ENCODE data around the gene MME. TPM values are rescaled to one million over a fixed set of nuclear protein-coding genes. Genes with fewer than 3 reads are reported as not detected.

The MME gene
- total and polyA plus RNA-seq, 2 of the 4 experiments (the other 2 are of a cell fraction), result 11.7 to 22.8 TPM

DNA sequence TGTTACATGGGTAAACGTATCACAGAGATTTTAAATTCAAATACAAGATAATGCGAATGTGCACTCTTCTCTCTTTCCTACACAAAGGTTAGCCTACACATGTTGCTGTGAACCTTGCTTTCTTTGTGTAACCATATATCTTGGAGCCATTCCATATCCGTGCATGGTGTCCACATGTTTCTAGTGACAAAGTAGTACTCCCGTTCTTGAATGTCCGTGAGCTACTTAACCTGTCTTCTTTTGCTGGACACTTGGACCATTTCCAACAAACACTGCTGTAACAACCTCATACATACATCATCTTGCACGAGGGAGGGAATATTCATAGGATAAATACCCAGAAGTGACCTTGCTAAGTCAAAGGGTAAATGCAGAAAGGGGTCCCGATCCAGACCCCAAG, 138.3 kb downstream of the MME start:
- Histone ChIP-seq H3K9ac (ENCODE audit: low read depth, low read length) (no peak overlapping the region), H2AK9ac (replicated peaks; ENCODE audit: low read depth, low read length, poor library complexity) (no peak overlapping the region), H2BK5ac (ENCODE audit: low read depth, low read length, poor library complexity, severe bottlenecking) (no peak overlapping the region), H4K91ac (ENCODE audit: insufficient read depth, low read depth, low read length) (no peak overlapping the region), H4K5ac (ENCODE audit: low read depth, low read length) (no peak overlapping the region), H3K9me3 (ENCODE audit: control insufficient read depth, insufficient read depth, low read length) (no peaks in the 10 kb centered on the region), H3K4me3 (ENCODE audit: insufficient read depth, low read depth, low read length) (no peak overlapping the region), H2BK20ac (ENCODE audit: low read depth, low read length) (no peak overlapping the region), H3K4me2 (ENCODE audit: low read depth, low read length) (no peak overlapping the region), H3K27ac (ENCODE audit: insufficient read depth, low read length) (no peak overlapping the region), H3K56ac (ENCODE audit: extremely low read depth, insufficient read depth, low read length) (no peak overlapping the region), H3K4me1 (ENCODE audit: control insufficient read depth, insufficient read depth, low read length) (no peaks in the 10 kb centered on the region), H4K20me1 (ENCODE audit: insufficient read depth, low read length) (no peaks in the 10 kb centered on the region), H3K4ac (ENCODE audit: low read depth, low read length) (no peak overlapping the region), H3K23ac (ENCODE audit: low read depth, low read length) (no peak overlapping the region; the same call in 1 of the 2 replicates), H2AFZ (replicated peaks; ENCODE audit: low read length, poor library complexity) (no peak overlapping the region), H2BK15ac (ENCODE audit: low read depth, low read length) (no peak overlapping the region), H3K14ac (replicated peaks; ENCODE audit: low read depth, low read length) (no peak overlapping the region), H3K27me3 (ENCODE audit: control insufficient read depth, insufficient read depth, low read length) (no peaks in the 10 kb centered on the region), H3K18ac (ENCODE audit: low read depth, low read length) (no peak overlapping the region), H4K8ac (ENCODE audit: low read depth in 2 of 2, low read length in 2 of 2) (no peak overlapping the region), H3K79me1 (ENCODE audit: low read depth in 1 of 2, low read length in 2 of 2) (no peaks in the 10 kb centered on the region), H3K9me1 (ENCODE audit: insufficient read depth, low read length) (no peaks in the 10 kb centered on the region), H2AK5ac (ENCODE audit: low read depth, low read length) (no peak overlapping the region), H2BK120ac (ENCODE audit: low read depth, low read length) (no peak overlapping the region), H3K36me3 (ENCODE audit: control insufficient read depth, insufficient read depth, low read length) (no peaks in the 10 kb centered on the region)
- TF ChIP-seq RFX5 (IDR thresholded peaks at IDR 0.05; ENCODE audit: low read depth, low read length) (no peak), MAZ (IDR thresholded peaks at IDR 0.05; ENCODE audit: borderline replicate concordance, low read depth, low read length) (no peak)
- TF ChIP-seq, protein P1, sequence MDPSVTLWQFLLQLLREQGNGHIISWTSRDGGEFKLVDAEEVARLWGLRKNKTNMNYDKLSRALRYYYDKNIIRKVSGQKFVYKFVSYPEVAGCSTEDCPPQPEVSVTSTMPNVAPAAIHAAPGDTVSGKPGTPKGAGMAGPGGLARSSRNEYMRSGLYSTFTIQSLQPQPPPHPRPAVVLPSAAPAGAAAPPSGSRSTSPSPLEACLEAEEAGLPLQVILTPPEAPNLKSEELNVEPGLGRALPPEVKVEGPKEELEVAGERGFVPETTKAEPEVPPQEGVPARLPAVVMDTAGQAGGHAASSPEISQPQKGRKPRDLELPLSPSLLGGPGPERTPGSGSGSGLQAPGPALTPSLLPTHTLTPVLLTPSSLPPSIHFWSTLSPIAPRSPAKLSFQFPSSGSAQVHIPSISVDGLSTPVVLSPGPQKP (IDR thresholded peaks at IDR 0.05; ENCODE audit: borderline replicate concordance, low read depth, low read length), result no peak
- ChIA-PET POLR2A (ENCODE audit: unreplicated experiment) (no interaction called here), CTCF (no interaction called here)
- DNase-seq (no peak), ATAC-seq (ENCODE audit: low read depth) (no peak)
- dilution Hi-C loops (cut with HindIII; ENCODE audit: low sequenced_read_pairs, unreplicated experiment) (no loop called here), intact Hi-C loops (cut with micrococcal nuclease) (no loop called here), in situ Hi-C loops (cut with MboI; ENCODE audit: low sequenced_read_pairs) (no loop called here)
- BruUV-seq (replicated peaks), result no TSS peak
- 80% methylated on average over 1 of the region's 7 CpGs; no CpG with 5 or more reads in 1 of the 2 experiments for WGBS, 2 experiments (ENCODE audit: extremely low coverage in 2 of 2, insufficient read length in 1 of 2)
